Renal cortical epithelial cell (primary cell): ENCODE measurements around the gene TMEM123. TPM values are rescaled to one million over a fixed set of nuclear protein-coding genes. Genes with fewer than 3 reads are reported as not detected.
A peak's percentile ranks its signal among the peaks of the same experiment; 100 is the strongest.

Source experiments
- DNase-seq: peaks from one replicate; pipeline ENCODE4 v3.0.0-alpha.2; 2011; ENCODE audit warnings: low read depth
- total RNA-seq: library from RNA; depleted of rRNA; stranded (reverse); fragments of >200 nt; gene quantifications from 2 replicates; pipeline ENCODE4 v1.2.3, GENCODE V29; 2014

TMEM123 gene
- total RNA-seq = 245 and 332 TPM in 2 replicates

- DNase-seq = peak; percentile 30
These were observed at the start of gene TMEM123 for GRCh38 chr11:102452461-102453301. TSS of gene TMEM123 (minus strand) at chr11:102452765. CDS start at chr11:102452623, 142 bp downstream.

GRCh38 chr11:102500829-102501228 is 48.3 kb upstream of the TMEM123 start:
- DNase-seq = no peak

- DNase-seq = peak; percentile 75
These were observed 47.4 kb upstream of the TMEM123 start for GRCh38 chr11:102499931-102500330.

DNA sequence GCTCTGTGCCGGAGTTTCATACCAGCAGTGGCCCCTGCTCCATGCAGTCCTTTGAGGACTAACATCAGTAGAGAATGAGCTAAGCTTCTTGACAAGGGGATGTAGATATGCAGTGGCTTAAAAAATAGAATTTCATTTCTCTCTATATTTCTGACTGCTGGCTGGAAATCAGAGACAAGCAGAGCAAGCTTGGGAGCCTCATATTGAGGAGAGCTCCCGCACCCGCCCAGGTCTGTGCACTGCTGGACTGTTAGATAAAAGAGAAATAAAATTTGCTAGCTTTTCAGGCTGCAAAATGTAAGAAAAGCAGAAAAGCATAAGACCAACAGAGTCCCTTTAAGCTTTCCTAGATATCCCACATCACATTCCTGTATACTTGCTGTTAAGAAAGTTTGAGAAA is 46.6 kb upstream of the TMEM123 start:
- no peak for DNase-seq

- peak; percentile 70 for DNase-seq
These were observed 44.5 kb upstream of the TMEM123 start for GRCh38 chr11:102497061-102497460.

DNA sequence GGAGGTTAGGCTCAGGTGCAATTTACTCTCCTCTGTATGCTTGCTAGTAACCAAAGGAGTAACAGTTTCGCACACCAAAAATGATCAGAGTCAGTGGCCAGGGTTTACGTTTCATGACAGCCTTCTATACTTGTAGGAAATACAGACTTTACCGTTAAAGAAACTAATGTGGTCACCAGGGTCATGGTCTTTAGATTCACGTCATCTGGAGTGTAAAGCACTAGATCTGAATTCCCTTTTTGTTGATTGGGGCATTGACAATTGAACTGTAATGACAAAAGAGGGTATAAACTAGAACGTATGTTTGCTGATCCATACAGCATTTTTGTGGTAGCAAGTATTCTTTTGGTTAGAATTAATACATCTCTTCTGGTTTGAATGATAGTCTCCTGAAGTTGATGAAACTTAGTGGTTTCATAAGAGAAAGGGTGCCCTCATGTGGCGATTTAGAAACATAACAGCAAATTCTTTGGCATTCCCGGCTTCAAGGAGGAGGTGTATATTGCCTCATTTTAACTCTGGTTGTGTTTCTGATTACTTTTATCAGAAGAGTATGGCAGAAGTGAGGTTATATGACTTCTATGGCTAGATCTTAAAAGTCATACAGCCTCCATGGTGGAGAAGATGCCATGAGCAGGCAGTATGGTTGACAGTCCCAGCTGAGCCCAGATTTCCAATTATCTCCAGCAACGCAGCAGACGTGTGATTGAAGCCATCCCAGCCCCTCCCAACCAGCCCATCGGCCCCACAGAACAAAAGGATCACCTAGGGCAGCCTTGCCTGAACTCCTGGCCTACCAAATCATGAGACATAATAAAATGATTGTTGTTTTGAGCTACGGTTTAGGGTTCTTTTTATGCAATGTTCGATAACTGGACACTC is 42.8 kb upstream of the TMEM123 start:
- DNase-seq = peak; percentile 85

DNA sequence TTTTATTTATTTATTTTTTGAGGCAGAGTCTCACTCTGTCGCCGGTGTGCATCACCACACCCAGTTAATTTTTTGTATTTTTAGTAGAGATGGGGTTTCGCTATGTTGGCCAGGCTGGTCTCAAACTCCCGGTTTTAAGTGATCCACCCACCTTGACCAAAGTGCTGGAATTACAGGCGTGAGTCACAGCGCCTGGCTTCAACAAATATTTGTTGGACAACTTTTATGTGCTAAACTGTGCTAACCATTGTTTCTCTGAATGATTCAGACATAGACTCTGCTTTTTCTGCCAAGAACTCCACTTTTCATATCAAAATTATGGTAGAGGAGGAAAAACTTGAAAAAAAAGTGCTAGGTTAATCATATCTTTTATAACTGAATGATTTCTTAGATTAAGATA is 41.7 kb upstream of the TMEM123 start:
- peak; percentile 96 for DNase-seq

DNA sequence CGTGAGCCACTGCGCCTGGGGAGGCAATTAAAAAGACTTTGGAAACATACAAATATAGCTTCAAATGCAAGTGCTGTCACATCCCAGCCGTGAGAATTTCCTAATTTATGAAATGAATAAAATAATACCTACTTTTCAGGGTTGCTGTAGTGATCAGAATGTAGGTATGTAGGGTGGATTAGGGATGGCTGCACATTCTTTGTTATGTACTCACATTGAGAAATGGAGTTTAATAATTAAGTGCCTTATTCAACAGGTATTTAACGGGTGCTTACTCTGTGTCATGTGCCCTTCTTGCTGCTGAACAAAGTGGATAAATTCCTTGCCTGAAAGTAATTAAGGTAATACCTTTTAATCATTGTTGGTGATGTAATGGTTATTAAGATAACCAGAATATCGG is 41.0 kb upstream of the TMEM123 start:
- DNase-seq = peak; percentile 96

DNA sequence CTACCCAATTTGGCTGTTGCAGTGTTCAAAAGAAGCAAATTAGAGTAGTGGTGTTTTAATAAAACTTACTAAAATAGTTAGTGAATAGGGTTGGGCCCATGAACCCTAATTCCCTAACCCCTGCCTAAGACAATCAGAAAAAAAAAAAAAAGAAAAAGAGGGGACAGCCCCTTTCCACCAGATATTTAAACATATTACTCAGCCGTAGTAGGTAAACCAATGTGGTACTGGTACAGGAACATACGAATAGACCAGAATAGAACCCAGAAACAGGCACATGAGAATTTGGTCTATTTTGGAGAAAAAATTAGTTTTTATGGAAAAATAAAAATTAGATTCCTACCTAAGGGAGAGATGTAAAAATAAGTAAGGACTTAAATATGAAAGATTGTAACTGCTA is 39.4 kb upstream of the TMEM123 start:
- no peak for DNase-seq

- DNase-seq = no peak
These were observed 36.9 kb upstream of the TMEM123 start for GRCh38 chr11:102489186-102490145.

GRCh38 chr11:102488208-102488607 is 35.6 kb upstream of the TMEM123 start:
- DNase-seq = no peak

GRCh38 chr11:102487214-102487613 is 34.6 kb upstream of the TMEM123 start:
- no peak for DNase-seq

- DNase-seq = no peak
These were observed 34.0 kb upstream of the TMEM123 start for GRCh38 chr11:102486584-102486983.

GRCh38 chr11:102485095-102485722 is 32.6 kb upstream of the TMEM123 start:
- DNase-seq = peak; percentile 51

DNA sequence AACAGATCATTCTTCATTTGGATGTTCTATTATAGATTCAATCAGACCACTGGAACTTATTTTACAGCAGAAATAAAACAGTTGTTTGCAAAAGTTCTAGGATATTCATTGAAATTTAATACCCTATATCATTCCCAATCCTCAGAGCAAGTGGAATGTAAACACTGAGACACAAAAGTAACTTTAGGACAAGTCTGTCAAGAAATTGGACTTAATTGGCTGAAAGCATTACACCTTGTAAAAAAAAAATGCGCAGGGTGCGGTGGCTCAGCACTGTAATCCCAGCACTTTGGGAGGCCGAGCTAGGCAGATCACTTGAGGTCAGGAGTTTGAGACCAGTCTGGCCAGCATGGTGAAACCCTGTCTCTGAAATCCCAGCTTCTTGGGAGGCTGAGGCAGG is 29.9 kb upstream of the TMEM123 start:
- DNase-seq = no peak

DNA sequence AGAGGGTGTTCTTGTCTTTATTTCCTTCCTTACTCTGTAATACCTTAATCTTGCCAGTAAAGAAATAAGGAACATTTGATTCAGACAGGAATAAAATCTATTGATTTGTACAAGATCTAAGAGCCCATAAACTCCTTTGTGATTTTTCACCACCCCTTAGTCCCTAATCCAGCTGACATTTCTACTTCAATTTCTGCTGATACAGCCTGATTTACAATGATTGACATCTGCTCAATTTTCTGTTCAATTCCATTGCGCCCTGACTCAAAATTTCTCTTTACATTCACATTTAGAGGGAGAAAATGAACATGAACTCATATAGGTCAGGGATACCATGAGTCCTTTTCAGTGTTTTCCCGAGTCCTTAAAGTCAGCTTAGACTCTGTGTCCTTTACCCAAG is 27.2 kb upstream of the TMEM123 start:
- no peak for DNase-seq

GRCh38 chr11:102478673-102479299 is 26.2 kb upstream of the TMEM123 start:
- no peak for DNase-seq

DNA sequence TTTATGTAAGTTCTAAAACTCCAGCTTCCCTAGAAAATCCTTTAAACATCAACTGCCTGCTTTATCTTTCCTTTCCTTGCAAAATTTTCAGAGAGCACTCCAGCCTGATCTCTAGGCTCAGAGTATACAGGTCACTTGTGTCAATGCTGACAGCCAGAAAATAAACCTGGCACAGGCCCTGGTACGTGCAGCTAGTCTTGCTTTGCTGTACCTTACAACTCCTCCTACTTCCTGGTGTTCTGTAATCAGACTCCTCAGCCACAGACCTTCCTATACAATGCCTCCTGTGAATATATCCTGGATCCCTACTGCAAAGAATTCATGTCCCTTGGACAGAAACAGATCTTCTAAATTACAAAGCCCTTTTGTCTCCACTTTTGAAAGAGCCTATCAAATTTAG is 24.2 kb upstream of the TMEM123 start:
- DNase-seq = peak; percentile 59

- DNase-seq = peak; percentile 67
These were observed 23.5 kb upstream of the TMEM123 start for GRCh38 chr11:102476069-102476468.

- no peak for DNase-seq
These were observed 21.0 kb upstream of the TMEM123 start for GRCh38 chr11:102473543-102473942.

GRCh38 chr11:102472127-102472526 is 19.6 kb upstream of the TMEM123 start:
- DNase-seq = no peak
